GM19099 (cell line): ENCODE data around the gene ELN.

ENCODE experiments used
- POLR2A ChIP-seq: IDR thresholded peaks from 3 replicates; pipeline ENCODE4 v1.6.1; 2011; ENCODE audit warnings: low read depth; ENCODE audit not compliant: insufficient read length; ENCODE audit errors: extremely low read depth

The ELN gene

DNA sequence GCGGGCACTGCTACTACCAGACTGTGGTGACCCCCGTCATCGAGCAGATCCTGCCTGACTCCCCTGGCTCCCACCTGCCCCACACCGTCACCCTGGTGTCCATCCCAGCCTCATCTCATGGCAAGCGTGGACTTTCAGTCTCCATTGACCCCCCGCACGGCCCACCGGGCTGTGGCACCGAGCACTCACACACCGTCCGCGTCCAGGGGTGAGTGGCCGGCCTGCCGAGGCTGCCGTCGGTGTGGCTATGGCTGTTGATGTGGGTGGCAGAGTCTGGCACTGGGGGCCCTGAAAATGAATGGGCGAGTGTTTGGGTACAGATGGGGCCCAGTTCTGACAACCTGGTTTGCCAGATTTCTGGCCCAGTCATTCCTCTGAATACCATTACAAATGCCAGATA, 71.1 kb downstream of the ELN start:
- no peak for TF ChIP-seq POLR2A

DNA sequence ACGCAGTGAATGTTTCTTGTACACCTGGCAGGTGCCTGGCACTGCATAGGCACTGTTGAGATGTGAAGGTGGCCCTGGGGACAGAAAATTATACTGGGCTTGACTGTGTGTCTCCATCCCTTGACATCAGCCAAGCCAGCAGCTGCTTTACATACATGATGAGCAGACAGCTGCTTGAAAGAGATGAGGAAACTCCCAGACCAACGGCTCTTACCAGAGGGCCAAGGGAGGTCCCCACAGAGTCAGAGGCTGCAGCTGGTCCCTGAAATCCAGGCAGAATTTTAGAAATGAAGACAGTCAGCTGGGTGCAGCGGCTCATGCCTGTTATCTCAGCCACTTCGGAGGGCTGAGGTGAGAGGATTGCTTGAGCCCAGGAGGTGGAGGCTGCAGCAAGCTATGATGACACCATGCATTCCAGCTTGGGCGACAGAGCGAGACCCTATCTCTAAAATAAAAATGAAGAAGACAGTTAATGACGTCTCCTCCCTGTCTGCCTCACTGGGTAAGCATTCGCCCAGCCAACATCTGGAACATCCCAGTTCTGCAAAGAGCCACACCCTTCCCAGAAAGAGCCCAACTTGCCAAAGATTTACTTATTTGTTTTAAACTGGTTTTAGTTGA, 73.2 kb downstream of the ELN start:
- no peak for TF ChIP-seq POLR2A

DNA sequence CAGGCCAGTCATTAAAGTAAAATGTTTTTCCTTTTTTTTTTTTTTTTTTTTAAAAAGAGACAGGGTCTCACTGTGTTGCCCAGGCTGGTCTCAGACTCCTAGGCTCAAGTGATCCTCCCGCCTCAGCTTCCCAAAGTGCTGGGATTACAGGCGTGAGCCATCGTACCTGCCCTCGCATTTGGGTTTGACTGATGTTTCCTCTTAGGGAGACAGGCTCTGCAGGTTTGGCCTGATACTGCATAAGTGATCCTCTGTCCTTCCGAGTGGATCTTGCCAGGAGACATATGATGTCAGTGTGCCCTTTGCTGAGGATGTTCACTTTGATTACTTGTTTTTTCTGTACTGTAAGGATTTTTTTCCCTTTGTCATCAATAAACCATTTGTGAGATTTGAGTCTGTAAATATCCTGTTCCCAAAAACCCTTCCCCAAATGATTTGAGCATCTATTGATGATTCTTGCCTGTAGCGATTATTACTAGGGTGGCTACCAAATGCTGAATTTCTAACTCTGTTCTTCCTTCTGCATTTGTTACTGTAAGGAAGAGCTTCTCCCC, 75.3 kb downstream of the ELN start:
- no peak for TF ChIP-seq POLR2A

DNA sequence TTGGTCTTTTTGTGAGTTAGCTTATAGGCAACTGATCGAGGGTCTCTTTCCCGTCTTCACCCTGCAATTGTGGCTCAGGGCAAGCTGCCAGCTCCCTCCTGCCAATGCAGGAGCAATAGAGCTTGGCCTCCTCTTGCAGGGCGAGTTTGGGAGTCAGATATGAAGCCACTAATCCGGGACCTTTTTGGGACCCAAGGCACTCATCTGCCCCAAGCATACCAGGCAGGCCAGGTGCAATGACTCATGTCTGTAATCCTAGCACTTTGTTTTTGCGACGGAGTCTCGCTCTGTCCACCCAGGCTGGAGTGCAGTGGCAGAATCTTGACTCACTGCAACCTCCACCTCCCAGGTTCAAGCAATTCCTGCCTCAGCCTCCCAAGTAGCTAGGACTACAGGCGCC, 76.7 kb downstream of the ELN start:
- no peak for TF ChIP-seq POLR2A

- no peak for TF ChIP-seq POLR2A
Observed at GRCh38 chr7:74105992-74106391, 78.0 kb downstream of the ELN start.

DNA sequence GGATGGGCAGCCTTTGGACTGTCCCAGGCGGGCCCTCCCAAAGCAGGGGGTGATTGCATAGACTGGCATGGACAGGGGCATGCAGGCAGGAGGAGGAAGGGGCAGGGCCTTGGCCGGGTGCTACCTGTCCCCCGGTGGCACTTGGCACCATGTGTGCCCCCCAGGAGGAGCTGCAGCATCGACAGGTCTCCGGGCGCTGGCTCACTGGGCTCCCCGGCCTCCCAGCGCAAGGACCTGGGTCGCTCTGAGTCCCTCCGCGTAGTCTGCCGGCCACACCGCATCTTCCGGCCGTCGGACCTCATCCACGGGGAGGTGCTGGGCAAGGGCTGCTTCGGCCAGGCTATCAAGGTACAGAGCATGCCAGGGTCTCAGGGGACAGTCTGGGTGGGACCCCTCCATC, 78.9 kb downstream of the ELN start:
- TF ChIP-seq POLR2A = no peak

DNA sequence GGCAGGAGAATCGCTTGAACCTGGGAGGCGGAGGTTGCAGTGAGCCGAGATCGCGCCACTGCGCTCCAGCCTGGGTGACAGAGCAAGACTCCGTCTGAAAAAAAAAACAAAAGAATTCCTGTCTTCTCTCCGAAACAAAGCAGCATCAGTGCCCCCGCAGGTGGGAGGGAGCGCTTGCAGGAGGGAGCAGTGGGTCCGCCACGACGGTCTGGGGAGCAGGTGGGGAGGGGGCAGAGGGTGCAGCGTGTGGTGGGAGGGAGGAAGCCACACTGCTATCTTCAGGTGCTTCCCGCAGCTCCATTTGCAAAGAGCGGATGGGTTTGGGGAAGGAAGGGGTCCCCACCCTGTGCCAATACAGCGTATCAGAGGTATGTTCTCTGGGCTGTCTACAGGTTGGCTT, 87.4 kb downstream of the ELN start:
- no peak for TF ChIP-seq POLR2A

DNA sequence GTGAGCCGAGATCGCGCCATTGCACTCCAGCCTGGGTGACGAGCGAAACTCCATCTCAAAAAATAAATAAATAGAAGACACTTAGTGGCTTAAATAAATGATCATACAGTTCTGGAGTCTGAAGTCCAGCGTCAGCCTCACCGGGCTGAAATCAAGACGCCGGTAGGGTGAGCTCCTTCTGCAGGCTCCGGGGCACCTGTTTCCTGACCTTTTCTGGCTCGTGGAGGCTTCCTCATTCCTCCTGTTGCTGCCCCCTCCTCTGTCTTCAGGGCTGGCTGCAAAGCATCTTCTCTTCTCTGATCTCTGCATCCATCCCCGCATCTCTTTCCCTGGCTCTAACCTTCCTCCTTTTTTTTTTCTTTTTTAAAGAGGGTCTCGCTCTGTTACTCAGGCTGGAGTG, 88.4 kb downstream of the ELN start:
- no peak for TF ChIP-seq POLR2A
